ENCODE measurements around the gene GAK.
"Not testable (repeated sequence)": the region's sequence is repeated elsewhere in the genome, so short reads cannot be mapped to it uniquely, and the experiment has no call there.

GAK gene

DNA sequence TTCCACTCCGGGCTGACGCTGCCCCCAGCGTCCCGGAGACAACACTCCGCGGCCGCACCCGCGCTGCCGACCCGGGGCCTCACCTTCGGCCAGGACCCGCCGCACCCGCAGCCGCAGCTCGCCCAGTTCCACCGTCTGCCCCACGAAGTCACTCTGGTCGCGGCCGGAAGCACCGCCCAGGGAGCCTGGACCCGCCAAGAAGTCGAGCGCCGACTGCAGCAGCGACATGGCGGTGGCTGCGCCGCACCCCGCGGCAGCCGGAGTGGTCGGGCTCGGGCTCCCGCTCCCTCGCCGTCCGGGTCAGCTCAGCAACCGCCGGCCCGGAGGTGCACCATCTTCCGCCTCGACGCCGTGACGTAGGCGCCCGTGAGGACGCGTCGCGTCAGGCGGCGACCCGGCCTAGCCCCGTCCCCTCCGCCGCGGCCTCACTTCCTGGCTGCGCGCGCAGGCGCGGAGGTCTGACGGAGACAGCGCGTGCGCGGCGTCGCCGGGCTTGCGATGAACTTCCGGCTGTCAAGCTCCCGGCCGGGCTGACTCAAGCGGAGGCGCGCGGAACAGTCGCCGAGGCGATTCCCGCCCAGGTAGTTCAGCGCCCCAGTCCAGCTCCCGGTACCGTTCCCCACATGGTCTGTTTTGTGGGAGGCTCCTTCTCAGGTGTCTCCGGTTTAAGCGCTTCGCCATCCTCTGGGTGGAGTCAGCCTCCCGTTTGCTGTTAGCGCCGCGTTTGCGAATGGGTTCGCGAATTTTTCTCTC is at the start of gene GAK, which contains the start of gene TMEM175:
TSS of gene GAK (minus strand) at position 357 of the 753 bp plus-strand sequence. CDS start at position 228, 129 bp downstream.
TSS of gene TMEM175 (plus strand) at position 501 of the 753 bp plus-strand sequence. CDS start 15,280 bp downstream, outside the sequence.
- peak; percentile 70 for DNase-seq

DNA sequence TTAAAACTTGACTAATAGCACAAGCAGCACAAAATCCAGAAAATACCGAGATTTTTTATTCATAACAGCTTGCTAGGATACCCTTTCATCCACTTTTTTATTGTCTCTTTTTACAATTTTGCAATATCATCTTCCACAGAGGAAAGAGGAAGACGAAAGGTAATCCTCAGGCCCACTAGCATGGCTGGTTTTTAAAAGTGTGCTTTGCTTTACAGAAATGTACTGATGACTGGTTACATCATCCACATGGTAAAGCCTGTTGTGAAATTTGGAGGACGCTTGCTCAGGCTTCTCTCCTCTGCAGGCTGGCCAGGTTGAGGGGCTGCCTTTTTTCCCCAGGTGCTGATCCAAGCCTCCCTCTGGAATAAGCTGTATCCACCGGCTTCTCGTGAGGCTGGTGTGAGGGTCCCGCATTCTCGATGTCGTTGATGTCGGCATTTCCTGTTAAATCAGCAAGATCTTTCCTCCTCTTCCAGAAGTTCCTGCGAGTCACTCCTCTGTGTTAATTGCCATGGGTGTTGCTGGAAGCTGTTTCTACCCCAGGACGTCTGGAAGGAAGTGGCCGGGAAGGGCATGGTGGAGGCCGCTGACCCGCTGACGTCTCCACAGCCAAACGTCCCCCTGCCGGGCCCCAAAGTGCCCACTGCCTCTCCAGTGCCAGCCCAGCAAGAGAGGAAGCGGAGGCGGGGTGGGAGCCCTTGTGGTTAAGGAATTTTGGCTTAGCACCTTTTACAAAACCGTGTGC is 47.0 kb upstream of the GAK start:
- DNase-seq = no peak

DNA sequence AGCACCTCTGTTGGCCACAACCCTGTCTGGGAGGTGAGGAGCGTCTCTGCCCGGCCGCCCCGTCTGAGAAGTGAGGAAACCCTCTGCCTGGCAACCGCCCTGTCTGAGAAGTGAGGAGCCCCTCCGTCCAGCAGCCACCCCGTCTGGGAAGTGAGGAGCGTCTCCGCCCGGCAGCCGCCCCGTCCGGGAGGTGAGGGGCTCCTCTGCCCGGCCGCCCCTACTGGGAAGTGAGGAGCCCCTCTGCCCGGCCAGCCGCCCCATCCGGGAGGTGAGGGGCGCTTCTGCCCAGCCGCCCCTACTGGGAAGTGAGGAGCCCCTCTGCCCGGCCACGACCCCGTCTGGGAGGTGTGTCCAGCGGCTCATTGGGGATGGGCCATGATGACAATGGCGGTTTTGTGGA is 43.9 kb upstream of the GAK start:
- not testable (repeated sequence) for DNase-seq

DNA sequence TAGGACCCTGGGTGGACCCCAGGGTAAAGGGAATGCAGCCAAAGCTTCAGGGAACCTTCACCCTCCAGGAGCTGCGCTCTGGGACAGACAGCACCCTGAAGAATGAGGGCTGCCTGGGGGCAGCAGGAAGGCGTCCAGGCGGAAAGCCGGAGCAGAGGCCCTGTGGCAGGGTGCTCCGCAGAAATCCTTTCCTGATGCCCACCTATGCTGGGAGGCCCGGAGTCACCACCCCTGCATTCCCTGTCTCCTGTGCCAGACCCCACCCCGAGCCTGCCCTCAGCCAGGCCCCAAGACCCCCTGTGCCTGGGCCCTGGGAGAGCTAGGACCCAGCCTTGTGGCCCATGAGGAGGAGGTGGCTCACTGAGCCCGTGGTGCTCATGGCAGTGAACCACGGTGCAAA is 42.6 kb upstream of the GAK start:
- DNase-seq = no peak

DNA sequence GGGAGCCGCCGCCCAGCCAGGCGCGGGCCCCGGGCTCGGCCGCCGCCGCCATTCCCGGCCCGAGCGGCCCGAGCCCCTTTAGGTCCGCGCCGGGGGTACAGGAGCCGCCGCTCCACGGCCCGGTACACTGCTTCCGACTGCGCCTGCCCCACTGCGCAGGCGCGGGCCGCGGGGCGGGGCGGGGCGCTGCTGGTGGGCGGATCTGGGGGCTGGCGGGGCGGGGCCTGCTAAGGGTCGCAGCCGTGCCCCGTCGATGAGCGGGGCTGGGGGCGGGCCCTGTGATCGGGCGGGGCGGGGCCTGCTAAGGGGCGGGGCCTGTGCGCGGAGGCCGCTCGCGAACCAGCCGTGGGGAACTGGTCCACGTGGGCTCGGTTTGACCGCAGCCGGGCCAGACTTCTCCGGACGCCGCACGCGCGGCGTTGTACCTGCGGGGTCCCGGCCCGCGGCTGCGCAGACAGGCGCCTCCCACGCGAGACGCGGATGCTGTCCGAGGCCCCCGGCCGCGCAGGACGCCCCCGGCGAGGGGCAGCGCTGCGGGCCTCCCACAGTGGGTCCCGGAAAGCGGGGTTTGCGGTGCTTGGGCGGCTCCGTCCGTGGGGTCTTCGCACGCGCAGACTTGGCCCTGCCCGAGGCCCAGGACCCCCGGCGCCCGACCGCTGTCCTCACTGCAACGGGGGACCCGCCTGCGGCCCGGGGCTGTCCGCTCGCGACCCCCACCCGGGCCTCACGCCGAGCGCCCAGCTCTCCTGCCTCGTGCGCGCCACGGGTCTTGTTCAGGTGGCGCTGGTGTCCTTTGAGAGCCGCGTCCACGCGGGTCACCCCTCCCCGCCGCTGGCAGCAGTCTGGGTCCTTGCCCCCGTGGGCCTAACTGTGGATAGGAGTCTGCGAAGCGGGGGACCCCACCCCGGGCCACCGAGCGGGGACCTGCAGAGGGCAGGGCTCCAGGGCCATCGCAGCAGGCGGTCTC is 41.6 kb upstream of the GAK start, which contains the start of gene DGKQ:
TSS of gene DGKQ (minus strand) at position 139 of the 967 bp plus-strand sequence. CDS start at position 52, 87 bp downstream.
- no peak for DNase-seq

DNA sequence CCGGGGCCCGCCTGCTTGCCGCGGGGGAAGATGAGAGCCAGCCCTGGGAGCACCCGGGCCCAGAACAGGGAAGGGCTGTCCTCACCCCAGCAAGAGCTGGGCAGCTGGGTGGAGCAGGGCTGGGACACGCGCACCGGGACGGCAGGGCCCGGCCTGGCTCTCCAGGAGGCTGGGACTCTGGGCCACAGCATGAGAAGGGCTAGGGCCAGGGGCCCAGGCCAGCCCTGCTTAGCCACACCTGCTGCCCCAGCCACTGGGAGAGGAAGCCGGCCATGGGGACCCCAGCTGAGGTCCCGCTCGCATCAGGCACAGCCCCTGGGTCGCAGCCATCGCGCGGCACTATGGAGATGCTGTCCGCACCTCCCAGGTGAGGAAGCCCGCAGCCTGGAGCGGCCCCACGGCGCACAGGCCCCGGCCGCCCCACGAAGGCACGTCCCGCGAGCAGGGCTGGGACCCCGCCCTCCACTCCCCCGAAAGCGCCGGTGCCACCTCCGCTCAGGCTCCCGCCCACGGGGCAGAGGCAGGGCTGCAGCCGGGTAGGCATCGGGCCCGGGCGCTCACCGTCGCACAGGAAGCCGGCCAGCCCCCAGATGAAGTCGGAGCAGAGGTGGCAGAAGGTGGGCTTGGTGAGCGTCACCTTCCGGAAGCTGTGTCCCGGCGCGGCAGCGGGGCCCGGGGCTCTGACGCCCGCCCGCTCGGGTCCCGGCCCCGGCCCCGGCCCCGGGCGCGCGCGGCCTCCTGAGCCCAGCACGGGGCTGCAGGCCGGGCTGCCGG is 40.7 kb upstream of the GAK start:
- DNase-seq = no peak

DNA sequence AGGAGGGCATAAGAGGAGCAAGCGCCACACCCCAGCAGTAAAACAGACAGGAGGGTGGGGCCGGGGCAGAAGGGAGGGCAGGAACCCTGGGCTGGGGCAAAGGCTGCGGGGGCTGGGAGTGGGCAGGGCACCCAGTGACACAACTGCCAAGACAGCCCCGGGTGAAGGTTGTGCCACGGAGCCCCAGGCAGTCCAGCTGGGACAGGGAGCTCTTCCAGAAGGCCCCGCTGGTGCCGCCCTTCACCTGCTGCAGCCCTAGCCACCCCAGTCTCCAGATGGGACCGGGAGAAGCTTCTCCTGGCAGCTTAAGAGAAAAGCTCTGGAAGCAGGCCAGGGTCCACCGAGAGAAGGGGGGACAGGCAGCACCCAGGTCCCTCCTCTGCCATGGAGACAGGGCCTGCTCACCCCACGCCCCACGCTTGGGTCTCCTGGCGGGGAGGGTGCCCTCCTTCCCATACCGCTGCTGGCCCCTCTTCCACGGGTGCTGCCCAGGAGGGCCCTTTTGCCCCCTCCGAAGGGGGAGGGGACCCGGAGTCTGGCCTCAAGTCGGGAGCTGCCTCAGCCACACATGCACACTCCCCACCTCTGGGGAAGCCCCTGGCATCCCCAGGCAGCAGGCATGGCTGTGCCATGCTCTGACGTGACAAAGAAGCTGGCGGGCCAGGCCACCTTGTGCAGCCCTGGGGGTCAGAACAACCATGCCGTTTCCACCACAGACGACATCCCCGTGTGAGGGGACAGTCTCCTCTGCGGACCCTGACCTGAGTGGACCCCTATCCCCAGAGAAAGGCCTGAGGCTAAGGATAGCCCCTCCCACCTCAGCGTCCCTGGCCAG is 39.8 kb upstream of the GAK start:
- no peak for DNase-seq

DNA sequence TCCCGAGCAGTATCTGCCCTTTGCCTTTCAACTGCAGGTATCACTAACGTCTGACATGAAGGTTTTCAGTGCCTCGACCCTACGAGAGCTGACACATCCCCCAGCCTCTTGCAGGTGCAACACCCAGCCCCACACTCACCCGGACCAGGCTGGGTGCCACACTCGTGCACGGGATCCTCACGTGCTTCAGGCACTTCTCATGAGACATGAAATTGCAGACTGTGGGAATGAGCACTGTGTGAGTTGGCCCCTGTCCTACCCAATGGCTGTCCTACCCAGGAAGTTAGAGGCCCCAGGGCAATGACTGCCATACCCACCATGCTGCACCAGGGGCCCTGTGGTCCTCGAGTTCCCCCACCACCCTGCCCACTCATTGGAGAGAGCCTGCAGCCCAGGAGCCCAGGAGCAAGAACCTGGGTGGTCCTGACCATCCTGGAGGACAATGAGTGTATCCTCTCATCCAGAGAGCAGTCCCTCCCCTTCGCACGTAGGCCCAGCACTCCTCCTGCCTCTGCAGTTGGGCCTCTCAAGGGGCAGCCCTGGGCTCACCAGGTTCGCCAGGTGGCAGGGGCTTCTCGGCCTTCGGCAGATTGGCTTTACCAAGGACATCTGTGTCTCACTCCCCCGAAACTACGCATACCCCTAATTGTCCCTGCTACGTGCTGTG is 38.9 kb upstream of the GAK start:
- DNase-seq = no peak

DNA sequence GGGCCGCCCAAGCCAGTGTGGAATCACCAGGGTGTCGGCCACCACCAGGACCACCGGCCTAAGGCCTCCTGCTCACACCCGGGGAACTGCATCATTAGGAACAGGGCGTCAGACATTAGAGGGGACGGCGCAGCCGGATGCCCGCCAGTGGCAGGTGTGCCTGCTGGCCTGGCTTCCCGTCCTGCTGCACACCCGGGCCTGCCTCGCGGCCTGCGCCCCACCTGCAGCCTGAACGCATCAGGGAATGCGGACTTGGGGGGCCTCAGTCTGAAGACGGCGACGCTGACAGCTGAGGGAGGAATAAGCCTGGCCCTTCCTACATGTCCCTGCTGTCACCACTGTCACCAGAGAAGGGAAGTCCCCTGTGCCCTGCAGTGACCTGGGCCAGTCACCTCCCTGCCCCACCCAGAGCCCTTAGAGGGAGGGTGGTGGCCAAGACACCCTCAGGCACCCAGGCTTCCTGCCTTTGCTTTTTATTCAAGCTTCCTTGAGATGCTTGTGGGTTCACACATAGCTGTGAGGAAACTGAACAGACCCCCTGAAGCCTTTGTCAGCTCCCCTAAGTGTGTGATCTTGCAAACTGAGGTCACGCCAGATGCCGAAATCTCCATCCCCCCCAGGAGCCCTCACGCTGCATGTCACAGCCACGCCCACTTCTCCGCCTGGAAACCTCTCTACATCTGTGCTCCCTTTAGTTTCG is 38.1 kb upstream of the GAK start:
- no peak for DNase-seq

DNA sequence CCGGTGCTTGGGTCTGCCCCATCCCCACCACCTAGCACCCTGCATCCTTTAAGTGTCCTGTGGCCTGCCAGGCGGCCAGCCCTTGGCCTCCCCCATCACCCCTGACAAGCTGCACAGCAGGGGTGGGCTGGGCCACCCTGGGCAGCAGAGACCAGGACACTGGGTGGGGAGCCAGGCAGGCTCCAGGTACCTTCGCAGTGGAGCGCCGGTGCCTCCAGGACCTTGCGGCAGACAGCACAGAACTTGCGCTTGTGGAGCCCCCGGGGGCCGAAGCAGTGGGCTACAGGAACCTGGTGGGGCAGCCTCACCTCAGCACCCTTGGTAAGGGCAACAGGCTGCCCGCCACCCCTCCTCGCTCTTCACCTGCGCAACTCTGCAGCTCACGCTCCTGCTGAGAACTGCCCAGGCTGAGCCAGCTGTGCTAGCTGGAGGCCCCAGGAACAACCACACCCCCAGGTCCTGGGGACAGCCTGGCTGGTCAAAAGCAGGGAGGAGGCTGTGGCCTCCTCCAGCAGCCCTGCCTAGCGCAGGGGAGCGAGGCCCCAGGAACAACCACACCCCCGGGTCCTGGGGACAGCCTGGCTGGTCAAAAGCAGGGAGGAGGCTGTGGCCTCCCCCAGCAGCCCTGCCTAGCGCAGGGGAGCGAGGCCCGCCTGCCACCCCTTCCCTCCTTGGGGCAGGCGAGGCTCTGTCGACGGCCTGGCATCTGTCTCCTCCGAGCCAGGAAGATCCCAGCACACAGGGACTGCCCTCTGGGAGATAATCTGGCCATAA is 36.7 kb upstream of the GAK start:
- DNase-seq = no peak

DNA sequence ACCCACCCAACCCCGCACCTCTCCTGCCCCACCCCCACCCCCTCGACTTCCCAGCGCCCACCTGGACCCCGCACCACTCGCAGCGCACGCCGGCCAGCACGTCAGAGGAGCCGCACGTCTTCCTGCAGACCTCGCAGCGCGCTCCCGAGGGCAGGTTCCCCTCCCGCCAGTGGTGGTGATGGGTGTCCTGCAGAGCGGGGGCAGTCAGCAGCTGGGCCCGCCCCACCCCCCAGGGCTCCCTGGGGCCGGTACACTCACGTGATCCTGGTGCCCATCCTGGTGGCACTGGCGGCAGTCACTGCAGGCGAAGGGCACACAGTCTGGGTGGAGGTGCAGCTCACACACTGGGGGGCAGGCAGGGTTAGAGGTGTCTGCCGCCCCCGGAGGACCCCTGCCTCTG is 36.1 kb upstream of the GAK start:
- DNase-seq = no peak

DNA sequence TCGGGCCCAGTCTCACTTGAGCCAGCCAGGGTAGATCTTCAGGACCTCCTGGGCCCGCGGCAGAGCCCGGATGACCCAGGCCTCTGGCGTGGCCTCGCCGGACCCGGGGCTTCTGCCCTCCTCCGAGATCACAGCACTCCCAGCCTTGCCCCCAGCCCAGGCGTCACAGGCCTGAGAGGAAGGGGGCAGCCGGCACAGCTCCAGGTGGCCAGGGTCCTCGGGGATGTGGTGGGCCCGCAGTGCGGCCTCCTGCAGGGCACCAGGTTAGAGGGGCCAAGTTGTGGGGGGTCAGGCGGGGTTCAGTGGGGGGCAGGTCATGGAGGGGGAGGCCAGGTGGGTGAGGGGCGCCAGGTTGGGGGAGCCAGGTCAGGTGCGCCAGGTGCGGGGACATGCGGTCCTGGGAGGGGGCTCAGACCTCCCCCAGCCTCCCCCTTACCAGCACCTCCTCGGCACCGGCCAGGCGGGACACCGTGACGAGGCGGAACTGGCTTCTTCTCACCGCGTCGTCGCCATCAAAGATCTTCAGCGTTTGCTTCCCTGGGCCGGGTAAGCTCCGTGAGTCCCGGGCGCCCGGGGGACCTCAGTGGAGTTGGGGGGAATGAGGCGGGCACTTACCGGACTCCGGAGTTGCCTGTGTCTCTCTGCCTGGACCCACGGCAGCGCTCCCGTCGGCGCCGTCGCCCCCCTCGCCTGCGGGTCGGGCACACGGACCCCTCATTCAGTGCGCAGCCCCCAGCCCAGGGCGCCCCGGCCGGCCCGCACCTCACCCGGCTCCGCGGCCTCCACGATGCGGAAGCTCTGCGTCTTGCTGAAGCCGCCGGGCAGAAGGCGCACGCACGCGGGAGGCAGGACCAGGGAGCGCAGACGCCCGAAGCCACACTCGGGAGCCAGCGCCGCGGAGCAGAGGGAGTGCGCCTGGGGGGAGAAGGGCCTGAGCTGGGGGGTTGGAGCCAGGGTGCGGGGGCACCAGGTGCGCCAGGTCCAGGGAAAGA is 35.3 kb upstream of the GAK start:
- DNase-seq = no peak

DNA sequence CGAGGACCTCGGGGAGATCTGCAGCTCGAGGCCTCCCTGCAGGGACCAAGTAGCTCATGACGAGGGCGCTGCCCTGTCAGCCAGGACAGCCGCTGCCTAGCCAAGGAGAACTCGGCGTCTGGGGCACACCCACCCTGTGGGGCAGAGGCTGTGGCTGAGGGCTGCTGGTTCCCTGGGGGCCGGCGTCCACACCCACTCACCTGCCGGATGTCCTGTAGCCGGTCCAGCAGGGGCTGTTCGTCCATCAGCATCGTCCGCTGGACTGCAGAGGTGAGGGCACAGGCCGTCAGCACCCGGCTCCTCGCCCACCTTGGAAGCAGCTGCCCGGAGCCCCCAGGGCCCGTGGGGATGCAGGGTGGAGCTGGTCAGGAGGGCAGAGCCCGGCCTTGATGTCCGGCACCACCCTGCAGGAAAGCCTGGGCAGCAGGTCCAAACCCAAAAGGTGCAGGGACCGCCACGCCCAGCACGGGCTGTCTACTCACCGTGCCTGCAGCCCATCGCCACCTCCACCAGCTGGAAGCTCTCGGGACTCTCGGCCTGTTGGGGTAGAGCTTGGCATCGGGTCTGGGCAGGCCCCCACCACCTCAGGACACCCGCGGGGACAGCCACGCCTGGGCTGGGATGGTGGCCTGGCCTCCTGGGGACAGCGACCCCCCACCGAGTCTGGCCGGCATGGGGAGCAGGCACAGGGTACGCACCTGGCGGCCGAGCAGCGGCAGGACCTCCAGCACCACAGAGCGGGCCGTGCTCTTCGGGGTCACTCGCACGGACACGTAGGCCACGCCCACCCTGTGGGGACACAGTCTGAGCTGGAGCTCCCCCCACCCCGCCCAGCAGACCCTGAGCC is 34.4 kb upstream of the GAK start:
- DNase-seq = no peak

DNA sequence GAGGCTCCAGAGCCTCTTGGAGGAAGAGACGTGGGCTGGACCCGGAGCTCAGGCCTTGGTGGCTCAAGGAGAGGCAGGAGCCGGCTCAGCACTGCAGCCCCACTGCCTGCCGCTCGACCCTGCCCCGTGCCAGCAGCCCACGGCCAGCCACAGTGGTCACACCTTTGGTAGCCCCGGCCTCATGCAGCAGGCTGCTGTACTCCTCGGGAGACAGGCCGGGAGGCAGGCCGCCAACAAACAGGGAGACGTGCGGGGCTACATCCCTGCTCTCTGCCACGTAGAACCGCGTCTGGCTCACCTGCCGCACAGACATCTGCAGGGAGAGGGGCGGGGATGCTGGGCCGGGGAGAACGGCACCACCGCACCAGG is 33.6 kb upstream of the GAK start:
- no peak for DNase-seq

DNA sequence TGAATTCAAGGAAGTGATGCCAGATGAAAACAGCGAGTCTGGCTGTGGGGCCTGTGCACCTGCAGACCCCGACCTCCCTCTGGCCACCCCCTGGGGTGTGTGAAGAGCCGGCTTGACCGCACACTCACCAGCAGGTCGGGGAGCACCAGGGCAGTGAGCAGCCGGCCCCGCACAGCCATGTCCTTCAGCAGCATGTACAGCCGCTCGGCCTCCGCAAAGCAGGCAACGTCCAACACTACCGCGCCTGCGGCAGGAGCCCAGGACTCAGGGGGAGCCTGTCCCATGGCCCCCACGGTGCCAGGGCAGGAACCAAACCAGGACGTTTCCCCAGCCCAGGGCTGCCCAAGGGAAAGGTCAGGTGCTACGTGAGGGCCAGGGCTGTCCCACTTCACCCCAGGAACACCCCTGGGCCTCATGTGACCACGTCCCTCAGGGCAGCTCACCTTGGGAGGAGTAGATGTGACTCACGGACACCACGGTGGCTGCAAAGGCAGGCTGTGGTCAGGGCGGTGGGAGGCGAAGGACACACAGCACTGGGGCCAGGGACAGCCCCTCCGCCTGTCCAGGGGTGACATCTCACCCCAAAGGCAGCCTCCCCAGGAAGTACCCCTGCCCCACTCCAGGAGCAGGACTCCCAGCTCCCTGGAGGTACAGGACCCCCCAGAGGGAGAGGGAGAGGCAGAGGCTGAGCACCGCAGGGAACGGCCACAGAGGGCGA is 33.1 kb upstream of the GAK start:
- no peak for DNase-seq

DNA sequence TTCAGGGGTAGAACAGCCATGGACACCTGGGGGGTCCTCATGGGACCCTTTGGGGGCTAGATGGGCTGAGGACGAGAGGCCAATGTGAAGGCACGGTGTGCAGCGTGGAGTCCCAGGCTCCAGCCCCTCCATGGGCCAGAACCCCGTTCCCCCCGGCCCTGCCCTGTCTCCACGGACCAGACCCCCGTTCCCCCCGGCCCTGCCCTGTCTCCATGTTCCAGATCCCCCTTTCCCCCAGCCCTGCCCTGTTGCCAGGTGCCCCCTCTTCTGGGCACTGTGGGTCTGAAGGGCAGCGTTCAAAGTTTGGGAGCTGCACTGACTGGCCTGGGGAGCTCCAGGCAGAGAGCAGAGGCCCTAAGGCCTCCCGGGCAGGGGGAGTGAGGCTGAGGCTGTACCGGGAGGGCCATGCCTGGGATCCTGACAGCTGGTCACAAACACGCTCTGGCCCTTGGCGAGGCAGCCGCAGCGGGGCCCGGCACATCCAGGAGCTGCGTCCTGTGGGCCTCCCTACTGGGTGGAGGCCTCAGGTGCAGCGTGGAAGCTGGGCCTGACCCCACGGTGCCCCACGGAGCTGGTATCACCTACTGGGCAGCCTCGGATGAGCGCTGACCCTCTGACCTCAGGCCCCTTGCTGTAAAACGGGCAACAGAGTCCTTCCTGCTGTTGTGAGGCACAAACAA is 32.4 kb upstream of the GAK start:
- DNase-seq = no peak

Data from NCI-H1694 (cell line).